ENCODE results near the gene MYO1H.

MYO1H gene

GRCh38 chr12:109452489-109452888 lies 104.8 kb downstream of the MYO1H start:
- no peak for TF ChIP-seq CTCF (conservative IDR thresholded peaks at IDR 0.05)
- no peak overlapping the region for H3K27ac ChIP-seq

GRCh38 chr12:109455706-109456105 lies 108.0 kb downstream of the MYO1H start:
- H3K27ac ChIP-seq, result no peak overlapping the region
- TF ChIP-seq CTCF (conservative IDR thresholded peaks at IDR 0.05), result no peak

GRCh38 chr12:109458086-109458485 lies 110.4 kb downstream of the MYO1H start:
- no peak for TF ChIP-seq CTCF (conservative IDR thresholded peaks at IDR 0.05)
- no peak overlapping the region for H3K27ac ChIP-seq

- TF ChIP-seq CTCF (conservative IDR thresholded peaks at IDR 0.05), result no peak
- no peak overlapping the region for H3K27ac ChIP-seq
Measured at GRCh38 chr12:109458771-109459208, 111.1 kb downstream of the MYO1H start.

- TF ChIP-seq CTCF (conservative IDR thresholded peaks at IDR 0.05), result no peak
- H3K27ac ChIP-seq, result no peak overlapping the region
Measured at GRCh38 chr12:109459247-109459646, 111.5 kb downstream of the MYO1H start.

GRCh38 chr12:109460538-109460937 lies 112.8 kb downstream of the MYO1H start:
- TF ChIP-seq CTCF (conservative IDR thresholded peaks at IDR 0.05), result no peak
- no peak overlapping the region; the same call in 1 of the 2 replicates for H3K27ac ChIP-seq

GRCh38 chr12:109461049-109461845 lies 113.5 kb downstream of the MYO1H start:
- H3K27ac ChIP-seq, result peak overlapping the region; percentile 75; the same call in 1 of the 2 replicates
- no peak for TF ChIP-seq CTCF (conservative IDR thresholded peaks at IDR 0.05)

Data from VCaP (cell line).